GM12878 (cell line): ENCODE results near the gene APH1B.

ENCODE experiments used
- CTCF ChIP-seq, 3 experiments: IDR thresholded peaks in 2 of 3; conservative IDR thresholded peaks in 1 of 3; 2 replicates each; pipeline ENCODE4 v1.5.1; 2011; ENCODE audit warnings: low read depth in 3 of 3, low read length in 3 of 3, mild to moderate bottlenecking in 3 of 3, control low read depth in 2 of 3, moderate library complexity in 2 of 3, inconsistent platforms in 1 of 3, mixed read lengths in 1 of 3; ENCODE audit not compliant: control insufficient read depth in 2 of 3, insufficient read depth in 1 of 3; ENCODE audit errors: extremely low read depth in 1 of 3
- MYB ChIP-seq: fragments of 150-350 bp; IDR thresholded peaks from 2 replicates; pipeline ENCODE4 v1.6.1; 2014; ENCODE audit warnings: mild to moderate bottlenecking, low read depth, low read length, borderline replicate concordance
- NR2C2 ChIP-seq: IDR thresholded peaks from 2 replicates; pipeline ENCODE4 v1.6.1; 2011; ENCODE audit warnings: borderline replicate concordance, low read depth; ENCODE audit not compliant: control insufficient read depth, insufficient read length
- POLR2A ChIP-seq: IDR thresholded peaks from 2 replicates; pipeline ENCODE4 v1.6.1; 2011; ENCODE audit warnings: low read depth, mild to moderate bottlenecking, low read length
- SUZ12 ChIP-seq: fragments of 200-600 bp; sonication (generic); IDR thresholded peaks from one replicate; pipeline ENCODE4 v1.6.1; 2018; ENCODE audit warnings: antibody characterized with exemption, mild to moderate bottlenecking; ENCODE audit not compliant: unreplicated experiment
- ZNF24 ChIP-seq: fragments of 450-650 bp; IDR thresholded peaks from 2 replicates; pipeline ENCODE4 v1.6.1; 2017; ENCODE audit warnings: antibody characterized with exemption, mild to moderate bottlenecking

- no peak for TF ChIP-seq ZNF24
- no peak for TF ChIP-seq NR2C2
- no peak for TF ChIP-seq MYB
- no peak for TF ChIP-seq CTCF (IDR thresholded peaks at IDR 0.05 in 2 of 3, conservative IDR thresholded peaks at IDR 0.05 in 1 of 3; ENCODE audit: control insufficient read depth in 2 of 3, extremely low read depth in 1 of 3, insufficient read depth in 1 of 3, low read depth in 3 of 3, low read length in 3 of 3)
- TF ChIP-seq SUZ12 = no peak
- no peak for TF ChIP-seq POLR2A
These were observed 72.8 kb downstream of the APH1B start for GRCh38 chr15:63350178-63350621.
